ENCODE measurements around the gene FBXO41.

FBXO41 gene

GRCh38 chr2:73215254-73215653 lies 69.0 kb downstream of the FBXO41 start:
- H3K79me2 ChIP-seq (ENCODE audit: control insufficient read depth, insufficient read depth, low read length) = peaks cover 13% of the 10 kb centered on the region
- H3K4ac ChIP-seq (ENCODE audit: low read depth, low read length) = no peak overlapping the region
- H2BK5ac ChIP-seq (ENCODE audit: low read length) = no peak overlapping the region
- H3K4me3 ChIP-seq (ENCODE audit: low read length) = no peak overlapping the region
- no peak overlapping the region for H4K8ac ChIP-seq (ENCODE audit: low read depth, low read length)
- peak overlapping the region; percentile 2 for H3K56ac ChIP-seq (ENCODE audit: low read length)
- H2BK15ac ChIP-seq (replicated peaks; ENCODE audit: low read depth) = no peak overlapping the region
- H4K5ac ChIP-seq (ENCODE audit: low read length) = no peak overlapping the region
- no peaks in the 10 kb centered on the region for H3K27me3 ChIP-seq (ENCODE audit: insufficient read depth, low read length, poor library complexity)
- H3K36me3 ChIP-seq (ENCODE audit: control insufficient read depth, insufficient read depth, low read length) = no peaks in the 10 kb centered on the region
- no peak overlapping the region for H3K18ac ChIP-seq (ENCODE audit: low read length)
- H3K9ac ChIP-seq (ENCODE audit: low read length) = peak overlapping the region; percentile 0
- no peak overlapping the region for H2AK5ac ChIP-seq (ENCODE audit: low read length)
- peaks cover 19% of the 10 kb centered on the region for H3K79me1 ChIP-seq (ENCODE audit: low read length)
- DNase-seq = no peak
- H3K23ac ChIP-seq (ENCODE audit: low read length) = no peak overlapping the region
- no CpG with 5 or more reads among the region's 4 CpGs for WGBS (ENCODE audit: extremely low coverage, insufficient coverage, low lambda C conversion rate)
- no peaks in the 10 kb centered on the region for H3K4me1 ChIP-seq (ENCODE audit: control insufficient read depth, low read depth, low read length)
- no peak overlapping the region for H3K27ac ChIP-seq (ENCODE audit: low read depth, low read length)
- H3K4me2 ChIP-seq (ENCODE audit: low read length) = peak overlapping the region; percentile 10
- no peak overlapping the region for H2BK120ac ChIP-seq (ENCODE audit: low read depth, low read length)

- Histone ChIP-seq H2AK5ac (ENCODE audit: low read length) (no peak within 1 kb of the TSS), H2BK5ac (ENCODE audit: low read length) (no peak within 1 kb of the TSS), H3K56ac (ENCODE audit: low read length) (peak within 1 kb of the TSS; percentile 93), H3K79me2 (ENCODE audit: control insufficient read depth, insufficient read depth, low read length) (peaks cover 13% of the 10 kb centered on the region), H2BK120ac (ENCODE audit: low read depth, low read length) (no peak within 1 kb of the TSS), H4K8ac (ENCODE audit: low read depth, low read length) (peak within 1 kb of the TSS; percentile 60), H3K27ac (ENCODE audit: low read depth, low read length) (peak within 1 kb of the TSS; percentile 56), H3K36me3 (ENCODE audit: control insufficient read depth, insufficient read depth, low read length) (no peaks in the 10 kb centered on the region), H3K9ac (ENCODE audit: low read length) (peak within 1 kb of the TSS; percentile 83), H3K4me1 (ENCODE audit: control insufficient read depth, low read depth, low read length) (no peaks in the 10 kb centered on the region), H3K23ac (ENCODE audit: low read length) (no peak within 1 kb of the TSS), H2BK15ac (replicated peaks; ENCODE audit: low read depth) (no peak within 1 kb of the TSS), H3K18ac (ENCODE audit: low read length) (peak within 1 kb of the TSS; percentile 57), H3K4me2 (ENCODE audit: low read length) (peak within 1 kb of the TSS; percentile 77), H3K4me3 (ENCODE audit: low read length) (peak within 1 kb of the TSS; percentile 77), H3K4ac (ENCODE audit: low read depth, low read length) (peak within 1 kb of the TSS; percentile 28), H3K27me3 (ENCODE audit: insufficient read depth, low read length, poor library complexity) (no peaks in the 10 kb centered on the region), H3K79me1 (ENCODE audit: low read length) (peaks cover 18% of the 10 kb centered on the region), H4K5ac (ENCODE audit: low read length) (no peak within 1 kb of the TSS)
- WGBS (ENCODE audit: extremely low coverage, insufficient coverage, low lambda C conversion rate) = no CpG with 5 or more reads among the region's 64 CpGs
- peak; percentile 91 for DNase-seq
These were observed 69.9 kb downstream of the FBXO41 start, which contains the start of gene SMYD5 for GRCh38 chr2:73214120-73215035. Gene SMYD5, plus strand, starts transcription at chr2:73214245. Its CDS starts 22 bp downstream, at chr2:73214267.

GRCh38 chr2:73212448-73213176 lies 71.7 kb downstream of the FBXO41 start:
- Histone ChIP-seq H3K23ac (ENCODE audit: low read length) (no peak overlapping the region), H4K5ac (ENCODE audit: low read length) (no peak overlapping the region), H2BK15ac (replicated peaks; ENCODE audit: low read depth) (no peak overlapping the region), H3K36me3 (ENCODE audit: control insufficient read depth, insufficient read depth, low read length) (no peaks in the 10 kb centered on the region), H3K4me1 (ENCODE audit: control insufficient read depth, low read depth, low read length) (no peaks in the 10 kb centered on the region), H3K18ac (ENCODE audit: low read length) (no peak overlapping the region), H3K27ac (ENCODE audit: low read depth, low read length) (no peak overlapping the region), H3K79me2 (ENCODE audit: control insufficient read depth, insufficient read depth, low read length) (peaks cover 11% of the 10 kb centered on the region), H3K79me1 (ENCODE audit: low read length) (peaks cover 6% of the 10 kb centered on the region), H4K8ac (ENCODE audit: low read depth, low read length) (no peak overlapping the region), H3K4ac (ENCODE audit: low read depth, low read length) (no peak overlapping the region), H3K9ac (ENCODE audit: low read length) (no peak overlapping the region), H3K56ac (ENCODE audit: low read length) (no peak overlapping the region), H3K4me3 (ENCODE audit: low read length) (no peak overlapping the region), H2BK5ac (ENCODE audit: low read length) (no peak overlapping the region), H3K27me3 (ENCODE audit: insufficient read depth, low read length, poor library complexity) (no peaks in the 10 kb centered on the region), H3K4me2 (ENCODE audit: low read length) (no peak overlapping the region), H2AK5ac (ENCODE audit: low read length) (no peak overlapping the region), H2BK120ac (ENCODE audit: low read depth, low read length) (no peak overlapping the region)
- peak; percentile 83 for DNase-seq
- WGBS (ENCODE audit: extremely low coverage, insufficient coverage, low lambda C conversion rate) = no CpG with 5 or more reads among the region's 20 CpGs

- no peaks in the 10 kb centered on the region for H3K4me1 ChIP-seq (ENCODE audit: control insufficient read depth, low read depth, low read length)
- no peak overlapping the region for H3K18ac ChIP-seq (ENCODE audit: low read length)
- no peaks in the 10 kb centered on the region for H3K36me3 ChIP-seq (ENCODE audit: control insufficient read depth, insufficient read depth, low read length)
- peaks cover 11% of the 10 kb centered on the region for H3K79me2 ChIP-seq (ENCODE audit: control insufficient read depth, insufficient read depth, low read length)
- H3K9ac ChIP-seq (ENCODE audit: low read length) = no peak overlapping the region
- H3K27ac ChIP-seq (ENCODE audit: low read depth, low read length) = no peak overlapping the region
- H3K27me3 ChIP-seq (ENCODE audit: insufficient read depth, low read length, poor library complexity) = no peaks in the 10 kb centered on the region
- no peak overlapping the region for H3K23ac ChIP-seq (ENCODE audit: low read length)
- no peak overlapping the region for H2AK5ac ChIP-seq (ENCODE audit: low read length)
- no peak overlapping the region for H3K56ac ChIP-seq (ENCODE audit: low read length)
- peaks cover 3% of the 10 kb centered on the region for H3K79me1 ChIP-seq (ENCODE audit: low read length)
- no peak for DNase-seq
- no peak overlapping the region for H3K4ac ChIP-seq (ENCODE audit: low read depth, low read length)
- no peak overlapping the region for H3K4me2 ChIP-seq (ENCODE audit: low read length)
- H2BK15ac ChIP-seq (replicated peaks; ENCODE audit: low read depth) = no peak overlapping the region
- no CpG with 5 or more reads among the region's 7 CpGs for WGBS (ENCODE audit: extremely low coverage, insufficient coverage, low lambda C conversion rate)
- no peak overlapping the region for H2BK120ac ChIP-seq (ENCODE audit: low read depth, low read length)
- no peak overlapping the region for H3K4me3 ChIP-seq (ENCODE audit: low read length)
- H2BK5ac ChIP-seq (ENCODE audit: low read length) = no peak overlapping the region
- no peak overlapping the region for H4K5ac ChIP-seq (ENCODE audit: low read length)
- H4K8ac ChIP-seq (ENCODE audit: low read depth, low read length) = no peak overlapping the region
These were observed 72.2 kb downstream of the FBXO41 start for GRCh38 chr2:73212098-73212447.

GRCh38 chr2:73210696-73211095 lies 73.6 kb downstream of the FBXO41 start:
- H3K23ac ChIP-seq (ENCODE audit: low read length) = no peak overlapping the region
- no peak overlapping the region for H4K8ac ChIP-seq (ENCODE audit: low read depth, low read length)
- no peaks in the 10 kb centered on the region for H3K4me1 ChIP-seq (ENCODE audit: control insufficient read depth, low read depth, low read length)
- no peak overlapping the region for H3K56ac ChIP-seq (ENCODE audit: low read length)
- no peaks in the 10 kb centered on the region for H3K36me3 ChIP-seq (ENCODE audit: control insufficient read depth, insufficient read depth, low read length)
- H3K27me3 ChIP-seq (ENCODE audit: insufficient read depth, low read length, poor library complexity) = no peaks in the 10 kb centered on the region
- no peak overlapping the region for H2BK5ac ChIP-seq (ENCODE audit: low read length)
- no peak overlapping the region for H3K27ac ChIP-seq (ENCODE audit: low read depth, low read length)
- no peak overlapping the region for H3K4me3 ChIP-seq (ENCODE audit: low read length)
- no peak overlapping the region for H3K9ac ChIP-seq (ENCODE audit: low read length)
- no peak overlapping the region for H2BK120ac ChIP-seq (ENCODE audit: low read depth, low read length)
- H3K79me1 ChIP-seq (ENCODE audit: low read length) = peaks cover 3% of the 10 kb centered on the region
- no peak overlapping the region for H2BK15ac ChIP-seq (replicated peaks; ENCODE audit: low read depth)
- H3K4ac ChIP-seq (ENCODE audit: low read depth, low read length) = no peak overlapping the region
- H3K4me2 ChIP-seq (ENCODE audit: low read length) = no peak overlapping the region
- DNase-seq = no peak
- no peak overlapping the region for H4K5ac ChIP-seq (ENCODE audit: low read length)
- no peak overlapping the region for H2AK5ac ChIP-seq (ENCODE audit: low read length)
- no peak overlapping the region for H3K18ac ChIP-seq (ENCODE audit: low read length)
- WGBS (ENCODE audit: extremely low coverage, insufficient coverage, low lambda C conversion rate) = no CpG with 5 or more reads among the region's 6 CpGs
- peaks cover 11% of the 10 kb centered on the region for H3K79me2 ChIP-seq (ENCODE audit: control insufficient read depth, insufficient read depth, low read length)

Measured in mesendoderm (in vitro differentiated cells).